Panc1 (cell line): ENCODE results near the gene METTL6. TPM values are rescaled to one million over a fixed set of nuclear protein-coding genes. Genes with fewer than 3 reads are reported as not detected.

Source experiments
- ATAC-seq: fragments of 200-7000 bp; cut with Tn5 transposase; 2 replicates; pipeline ENCODE4 v1.9.1; 2020; ENCODE audit warnings: mild to moderate bottlenecking, moderate library complexity
- BruUV-seq: library from RNA; stranded (reverse); fragments of 400-500 nt; replicated peaks from 2 replicates; lab custom pipeline; 2021; lab: Mats Ljungman, UMichigan
- CTCF ChIA-PET: fragments of 300-600 bp; sonication (Branson Sonifier 250); formaldehyde crosslinking; loops from one replicate; lab custom pipeline; 2022; ENCODE audit warnings: antibody characterized with exemption; lab: Charles Lee
- POLR2A ChIA-PET: fragments of 300-600 bp; sonication (Branson Sonifier 250); formaldehyde crosslinking; loops from one replicate; lab custom pipeline; 2022; ENCODE audit warnings: antibody characterized with exemption; lab: Charles Lee
- DNase-seq: peaks from one replicate; pipeline ENCODE4 v3.0.0-alpha.2; 2010; ENCODE audit warnings: low read depth, low spot score
- H3K27ac ChIP-seq: 2 replicates; pipeline ENCODE4 v1.5.1; 2011; ENCODE audit warnings: mild to moderate bottlenecking, low read length, inconsistent platforms
- H3K27me3 ChIP-seq: fragments of 200-500 bp; sonication (Bioruptor generic); 2 replicates; pipeline ENCODE4 v1.6.0; 2014; ENCODE audit warnings: low read length, inconsistent platforms; ENCODE audit not compliant: control insufficient read depth, insufficient read depth
- H3K36me3 ChIP-seq: fragments of 200-500 bp; sonication (Bioruptor generic); 2 replicates; pipeline ENCODE4 v1.5.1; 2014; ENCODE audit warnings: inconsistent platforms, mild to moderate bottlenecking, low read length, moderate library complexity; ENCODE audit not compliant: control insufficient read depth, insufficient read depth
- H3K4me1 ChIP-seq: 2 replicates; pipeline ENCODE4 v1.5.1; 2011; ENCODE audit warnings: inconsistent platforms, mild to moderate bottlenecking, low read length, moderate library complexity; ENCODE audit not compliant: control insufficient read depth, insufficient read depth
- H3K4me3 ChIP-seq, 2 experiments: 2 replicates each; pipeline ENCODE4 v1.5.1; 2011 to 2012; ENCODE audit warnings: low read depth in 2 of 2, low read length in 2 of 2, mild to moderate bottlenecking in 2 of 2, inconsistent platforms in 1 of 2, moderate library complexity in 1 of 2
- H3K9me3 ChIP-seq: fragments of 200-500 bp; sonication (Bioruptor generic); 2 replicates; pipeline ENCODE4 v1.5.1; 2014; ENCODE audit warnings: low read depth, mild to moderate bottlenecking, inconsistent platforms, low read length, moderate library complexity; ENCODE audit not compliant: control insufficient read depth, insufficient read depth
- CTCF ChIP-seq: fragments of 450-650 bp; IDR thresholded peaks from 2 replicates; pipeline ENCODE4 v1.5.1; 2017; ENCODE audit warnings: mild to moderate bottlenecking
- POLR2AphosphoS5 ChIP-seq: IDR thresholded peaks from 2 replicates; pipeline ENCODE4 v1.6.1; 2012; ENCODE audit warnings: mild to moderate bottlenecking, low read depth, low read length, moderate library complexity
- REST ChIP-seq, 2 experiments: IDR thresholded peaks; 2 replicates each; pipeline ENCODE4 v1.6.1; 2011 to 2012; ENCODE audit warnings: low read depth in 2 of 2, control low read depth in 1 of 2, low read length in 1 of 2, mild to moderate bottlenecking in 1 of 2, moderate library complexity in 1 of 2; ENCODE audit not compliant: insufficient read depth in 1 of 2
- SIN3A ChIP-seq: IDR thresholded peaks from 2 replicates; pipeline ENCODE4 v1.6.1; 2012; ENCODE audit warnings: low read depth, mild to moderate bottlenecking, low read length, moderate library complexity, borderline replicate concordance; ENCODE audit not compliant: insufficient read depth
- TCF7L2 ChIP-seq: IDR thresholded peaks from 2 replicates; pipeline ENCODE4 v1.6.1; 2011; ENCODE audit warnings: mild to moderate bottlenecking, low read depth, low read length, inconsistent platforms
- in situ Hi-C: cut with HindIII; loops from 2 replicates; pipeline ENCODE4 v1.10.0; 2016; ENCODE audit warnings: low sequenced_read_pairs, low pct_unique_long_range_greater_than_20kb
- intact Hi-C: fragments of 100-400 bp; cut with micrococcal nuclease; formaldehyde crosslinking; loops from one replicate; pipeline ENCODE4 v1.10.0; 2022; ENCODE audit not compliant: unreplicated experiment
- total RNA-seq: library from RNA; stranded (reverse); gene quantifications from one replicate; pipeline ENCODE4 v1.2.1, GENCODE V29; 2021; ENCODE audit not compliant: unreplicated experiment

Gene METTL6
- total RNA-seq, 1 experiment from 2014 or later: 16.5 TPM

- H3K27ac ChIP-seq: no peak overlapping the region
- no peaks in the 10 kb centered on the region for H3K27me3 ChIP-seq
- no TSS peak for BruUV-seq
- TF ChIP-seq CTCF (no peak), TCF7L2 (no peak), POLR2AphosphoS5 (no peak), REST (IDR thresholded peaks at IDR 0.05; ENCODE audit: insufficient read depth in 1 of 2, low read depth in 2 of 2, low read length in 1 of 2) (no peak), SIN3A (no peak)
- no peak for DNase-seq
- no peaks in the 10 kb centered on the region for H3K36me3 ChIP-seq
- H3K4me3 ChIP-seq: no peak overlapping the region
- no peaks in the 10 kb centered on the region; the same call in 1 of the 2 replicates for H3K9me3 ChIP-seq
- no peak for ATAC-seq
- in situ Hi-C loops: no loop called here
- H3K4me1 ChIP-seq: no peaks in the 10 kb centered on the region
- intact Hi-C loops: no loop called here
- ChIA-PET CTCF (no interaction called here), POLR2A (no interaction called here)
These were observed 44.9 kb downstream of the METTL6 start for GRCh38 chr3:15382405-15382923.

GRCh38 chr3:15380980-15381890, 46.1 kb downstream of the METTL6 start:
- in situ Hi-C loops (no loop called here), intact Hi-C loops (no loop called here)
- Histone ChIP-seq H3K4me1 (no peaks in the 10 kb centered on the region), H3K36me3 (no peaks in the 10 kb centered on the region), H3K9me3 (no peaks in the 10 kb centered on the region; the same call in 1 of the 2 replicates), H3K27me3 (no peaks in the 10 kb centered on the region), H3K4me3 (no peak overlapping the region), H3K27ac (no peak overlapping the region)
- no TSS peak for BruUV-seq
- no peak for DNase-seq
- TF ChIP-seq CTCF (no peak), SIN3A (no peak), TCF7L2 (no peak), POLR2AphosphoS5 (no peak), REST (IDR thresholded peaks at IDR 0.05; ENCODE audit: insufficient read depth in 1 of 2, low read depth in 2 of 2, low read length in 1 of 2) (no peak)
- no peak for ATAC-seq
- ChIA-PET POLR2A (no interaction called here), CTCF (no interaction called here)
